Activated naive CD8-positive, alpha-beta T cell treated with anti-CD3 and anti-CD28 coated beads, Interleukin-2, amount 50 U/mL, for 24 hours (primary cell): ENCODE data around the gene TMEM14A.

ENCODE experiments used
- ATAC-seq: fragments of 150-1000 bp; cut with Tn5 transposase; one replicate; pipeline ENCODE4 v1.10.0; 2021
- DNase-seq: peaks from one replicate; pipeline ENCODE4 v3.0.0; 2021
- H3K27ac Mint-ChIP-seq: one replicate; pipeline ENCODE4 v1.8.0; 2021; ENCODE audit warnings: mild to moderate bottlenecking, mixed read lengths
- H3K27me3 Mint-ChIP-seq: one replicate; pipeline ENCODE4 v1.8.0; 2021; ENCODE audit warnings: mixed read lengths
- H3K36me3 Mint-ChIP-seq: one replicate; pipeline ENCODE4 v1.8.0; 2021; ENCODE audit warnings: low read depth, mixed read lengths
- H3K4me1 Mint-ChIP-seq: one replicate; pipeline ENCODE4 v1.8.0; 2021; ENCODE audit warnings: mixed read lengths
- H3K4me3 Mint-ChIP-seq: one replicate; pipeline ENCODE4 v1.8.0; 2021; ENCODE audit warnings: mild to moderate bottlenecking, moderate library complexity, mixed read lengths
- H3K9me3 Mint-ChIP-seq: one replicate; pipeline ENCODE4 v1.8.0; 2021; ENCODE audit warnings: mixed read lengths

The TMEM14A gene, protein sequence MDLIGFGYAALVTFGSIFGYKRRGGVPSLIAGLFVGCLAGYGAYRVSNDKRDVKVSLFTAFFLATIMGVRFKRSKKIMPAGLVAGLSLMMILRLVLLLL

GRCh38 chr6:52670502-52671409 lies at the start of gene TMEM14A:
Gene TMEM14A (plus strand): TSS chr6:52671113. CDS start chr6:52677103, 5,990 bp downstream.
- ATAC-seq (peak; percentile 99), DNase-seq (peak; percentile 94)
- Mint-ChIP-seq H3K4me3 (peak within 1 kb of the TSS; percentile 81), H3K27ac (peak within 1 kb of the TSS; percentile 82), H3K36me3 (peaks cover 2% of the 10 kb centered on the region), H3K4me1 (peaks cover 38% of the 10 kb centered on the region), H3K9me3 (no peaks in the 10 kb centered on the region), H3K27me3 (peaks cover 2% of the 10 kb centered on the region)

GRCh38 chr6:52621631-52622030 lies 49.3 kb upstream of the TMEM14A start:
- DNase-seq (no peak), ATAC-seq (no peak)
- no peaks in the 10 kb centered on the region for H3K36me3 Mint-ChIP-seq
- no peak overlapping the region for H3K4me3 Mint-ChIP-seq
- no peak overlapping the region for H3K27ac Mint-ChIP-seq
- no peaks in the 10 kb centered on the region for H3K9me3 Mint-ChIP-seq
- H3K4me1 Mint-ChIP-seq, result no peaks in the 10 kb centered on the region
- peaks cover 6% of the 10 kb centered on the region for H3K27me3 Mint-ChIP-seq

GRCh38 chr6:52622810-52623209 lies 48.1 kb upstream of the TMEM14A start:
- Mint-ChIP-seq H3K9me3 (no peaks in the 10 kb centered on the region), H3K4me1 (no peaks in the 10 kb centered on the region), H3K4me3 (no peak overlapping the region)

DNA sequence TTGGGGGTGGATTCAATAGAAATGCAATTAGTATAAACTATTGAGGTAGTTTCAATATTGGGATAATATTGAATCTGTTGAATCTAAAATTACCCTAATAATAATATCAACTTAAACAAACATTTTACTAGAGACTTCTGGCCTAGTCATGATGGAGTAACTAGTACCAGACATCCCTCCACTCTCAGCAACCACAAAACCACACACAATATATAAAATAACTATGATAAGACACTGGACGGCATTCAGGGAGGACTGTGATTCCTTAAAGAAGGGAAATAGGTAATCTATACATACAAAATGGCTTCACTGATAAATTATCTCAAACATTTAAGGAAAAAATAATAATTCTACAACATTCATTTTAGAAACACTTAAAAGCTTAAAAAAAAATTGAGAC lies 38.9 kb upstream of the TMEM14A start:
- no peaks in the 10 kb centered on the region for H3K36me3 Mint-ChIP-seq
- peaks cover 3% of the 10 kb centered on the region for H3K27me3 Mint-ChIP-seq
- H3K4me1 Mint-ChIP-seq, result peaks cover 9% of the 10 kb centered on the region
- no peak overlapping the region for H3K4me3 Mint-ChIP-seq
- no peaks in the 10 kb centered on the region for H3K9me3 Mint-ChIP-seq
- DNase-seq (no peak), ATAC-seq (no peak)
- no peak overlapping the region for H3K27ac Mint-ChIP-seq

More at GRCh38 chr6:52622810-52623209, 48.1 kb upstream of the TMEM14A start:
- H3K27ac Mint-ChIP-seq, result no peak overlapping the region
- H3K27me3 Mint-ChIP-seq, result peaks cover 6% of the 10 kb centered on the region
- no peak for ATAC-seq
- no peaks in the 10 kb centered on the region for H3K36me3 Mint-ChIP-seq
- DNase-seq, result no peak

DNA sequence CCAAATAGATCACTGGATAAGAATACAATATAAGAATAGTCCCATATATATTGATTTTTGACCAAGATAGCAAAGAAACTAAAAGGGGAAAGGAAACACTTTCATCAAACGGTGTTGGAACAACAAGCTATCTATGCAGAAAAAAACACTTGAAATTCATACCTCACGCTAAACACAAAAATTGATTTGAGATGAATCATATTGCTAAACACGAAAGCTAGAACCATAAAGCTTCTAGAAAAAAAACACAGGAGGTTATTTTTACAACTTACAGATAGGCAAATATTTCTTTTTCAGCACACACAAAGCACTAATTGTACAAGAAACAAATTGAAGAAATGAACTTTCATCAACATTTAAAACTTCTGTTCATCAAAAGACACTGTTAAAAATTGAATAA lies 36.7 kb upstream of the TMEM14A start:
- Mint-ChIP-seq H3K9me3 (no peaks in the 10 kb centered on the region), H3K36me3 (no peaks in the 10 kb centered on the region), H3K4me3 (no peak overlapping the region), H3K27me3 (peaks cover 5% of the 10 kb centered on the region), H3K27ac (no peak overlapping the region), H3K4me1 (peaks cover 9% of the 10 kb centered on the region)
- ATAC-seq (no peak), DNase-seq (no peak)

GRCh38 chr6:52635049-52635577 lies 35.8 kb upstream of the TMEM14A start:
- H3K36me3 Mint-ChIP-seq, result no peaks in the 10 kb centered on the region
- H3K27me3 Mint-ChIP-seq, result peaks cover 10% of the 10 kb centered on the region
- H3K9me3 Mint-ChIP-seq, result no peaks in the 10 kb centered on the region
- peak; percentile 36 for ATAC-seq
- H3K27ac Mint-ChIP-seq, result peak overlapping the region; percentile 64
- no peak for DNase-seq
- H3K4me1 Mint-ChIP-seq, result peaks cover 9% of the 10 kb centered on the region
- H3K4me3 Mint-ChIP-seq, result peak overlapping the region; percentile 3

DNA sequence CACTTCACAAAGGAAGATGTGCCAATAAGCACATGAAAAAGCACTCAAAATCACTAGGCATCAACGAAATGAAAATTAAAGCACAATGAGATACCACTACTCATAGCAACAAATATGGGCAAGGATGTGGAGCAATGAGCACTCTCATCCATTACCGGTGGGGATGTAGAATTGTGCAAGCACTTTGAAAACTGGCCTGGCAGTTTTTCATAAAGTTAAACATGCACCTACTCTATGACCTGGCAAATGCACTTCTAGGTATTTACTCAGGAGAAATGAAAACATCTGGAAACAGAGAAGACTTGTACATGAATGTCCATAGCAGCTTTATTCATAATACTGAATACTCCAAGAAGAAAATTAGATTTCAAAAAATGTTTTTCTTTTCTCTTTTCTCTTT lies 34.1 kb upstream of the TMEM14A start:
- Mint-ChIP-seq H3K27me3 (peaks cover 20% of the 10 kb centered on the region), H3K4me3 (no peak overlapping the region), H3K9me3 (no peaks in the 10 kb centered on the region), H3K36me3 (no peaks in the 10 kb centered on the region), H3K4me1 (peaks cover 13% of the 10 kb centered on the region), H3K27ac (no peak overlapping the region)
- DNase-seq (no peak), ATAC-seq (no peak)

DNA sequence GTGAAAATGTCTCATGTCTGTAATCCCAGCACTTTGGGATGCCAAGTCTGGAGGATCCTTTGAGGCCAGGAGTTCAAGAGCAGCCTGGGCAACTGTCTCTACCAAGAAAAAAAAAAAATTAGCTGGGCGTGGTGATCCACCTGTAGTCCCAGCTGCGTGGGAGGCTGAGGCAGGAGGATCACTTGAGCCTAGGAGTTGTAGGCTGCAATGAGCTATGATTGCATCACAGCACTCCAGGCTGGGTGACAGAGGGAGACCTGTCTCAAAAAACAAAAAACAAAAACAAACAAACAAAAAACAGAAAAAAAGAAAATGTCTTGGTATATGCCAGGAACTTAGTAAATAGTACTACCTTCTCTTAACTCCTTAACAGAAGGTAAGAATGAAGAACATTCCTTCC lies 31.4 kb upstream of the TMEM14A start:
- H3K27me3 Mint-ChIP-seq, result peaks cover 27% of the 10 kb centered on the region
- H3K27ac Mint-ChIP-seq, result no peak overlapping the region
- no peak for DNase-seq
- H3K9me3 Mint-ChIP-seq, result no peaks in the 10 kb centered on the region
- no peak for ATAC-seq
- H3K36me3 Mint-ChIP-seq, result no peaks in the 10 kb centered on the region
- peaks cover 14% of the 10 kb centered on the region for H3K4me1 Mint-ChIP-seq
- H3K4me3 Mint-ChIP-seq, result no peak overlapping the region

DNA sequence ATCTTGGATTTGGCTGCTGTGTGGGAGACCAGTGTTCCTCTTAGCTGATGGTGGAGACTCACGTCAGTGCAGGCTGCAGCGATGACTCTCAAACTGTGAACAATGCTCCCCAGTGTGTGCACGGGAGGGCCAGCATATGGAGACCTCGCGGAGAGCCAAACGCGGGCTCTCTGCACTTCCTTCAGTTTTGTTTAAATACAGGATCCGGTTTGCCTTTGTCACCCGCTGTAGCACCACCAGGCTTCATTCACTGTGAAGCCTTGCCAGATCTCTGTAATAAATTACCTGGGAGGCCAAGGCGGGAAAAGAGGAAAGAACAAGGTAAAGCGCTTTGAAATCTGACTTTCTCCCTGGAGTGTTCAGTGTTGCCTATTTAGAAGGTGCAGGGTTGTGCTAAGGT lies 30.7 kb upstream of the TMEM14A start:
- Mint-ChIP-seq H3K27me3 (peaks cover 27% of the 10 kb centered on the region), H3K4me3 (no peak overlapping the region), H3K4me1 (peaks cover 8% of the 10 kb centered on the region), H3K9me3 (no peaks in the 10 kb centered on the region), H3K27ac (no peak overlapping the region), H3K36me3 (no peaks in the 10 kb centered on the region)
- DNase-seq (no peak), ATAC-seq (no peak)

DNA sequence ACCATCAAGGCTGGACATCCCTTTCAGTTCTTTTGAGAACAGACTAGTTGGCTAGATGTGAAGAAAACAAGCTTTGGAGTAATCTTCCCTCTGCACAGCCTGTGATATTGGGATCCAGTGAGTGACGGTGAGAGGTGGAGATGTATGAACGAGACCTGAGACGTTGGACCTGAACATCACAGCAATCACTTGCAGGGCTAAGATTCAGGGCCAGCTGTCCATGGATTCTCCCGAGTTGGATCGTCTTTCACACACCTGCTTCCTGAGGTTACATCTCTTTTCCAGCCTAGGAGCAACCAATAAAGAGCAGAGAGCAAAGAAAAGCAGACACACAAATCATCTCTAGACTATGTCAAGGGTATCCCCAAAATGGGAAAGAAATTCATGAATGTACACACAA lies 30.0 kb upstream of the TMEM14A start:
- H3K27me3 Mint-ChIP-seq, result peaks cover 27% of the 10 kb centered on the region
- peaks cover 5% of the 10 kb centered on the region for H3K4me1 Mint-ChIP-seq
- H3K36me3 Mint-ChIP-seq, result no peaks in the 10 kb centered on the region
- H3K9me3 Mint-ChIP-seq, result no peaks in the 10 kb centered on the region
- DNase-seq (no peak), ATAC-seq (no peak)
- no peak overlapping the region for H3K27ac Mint-ChIP-seq
- H3K4me3 Mint-ChIP-seq, result no peak overlapping the region

- Mint-ChIP-seq H3K36me3 (no peaks in the 10 kb centered on the region), H3K4me3 (no peak overlapping the region), H3K27me3 (peaks cover 27% of the 10 kb centered on the region), H3K4me1 (peaks cover 5% of the 10 kb centered on the region), H3K27ac (no peak overlapping the region), H3K9me3 (no peaks in the 10 kb centered on the region)
- no peak for DNase-seq
- ATAC-seq, result no peak
Observed at GRCh38 chr6:52641388-52641787, 29.5 kb upstream of the TMEM14A start.

- ATAC-seq, result no peak
- H3K9me3 Mint-ChIP-seq, result no peaks in the 10 kb centered on the region
- H3K4me1 Mint-ChIP-seq, result peaks cover 5% of the 10 kb centered on the region
- no peak overlapping the region for H3K4me3 Mint-ChIP-seq
- peaks cover 27% of the 10 kb centered on the region for H3K27me3 Mint-ChIP-seq
- no peaks in the 10 kb centered on the region for H3K36me3 Mint-ChIP-seq
- H3K27ac Mint-ChIP-seq, result no peak overlapping the region
- no peak for DNase-seq
Observed at GRCh38 chr6:52641826-52642225, 29.1 kb upstream of the TMEM14A start.

DNA sequence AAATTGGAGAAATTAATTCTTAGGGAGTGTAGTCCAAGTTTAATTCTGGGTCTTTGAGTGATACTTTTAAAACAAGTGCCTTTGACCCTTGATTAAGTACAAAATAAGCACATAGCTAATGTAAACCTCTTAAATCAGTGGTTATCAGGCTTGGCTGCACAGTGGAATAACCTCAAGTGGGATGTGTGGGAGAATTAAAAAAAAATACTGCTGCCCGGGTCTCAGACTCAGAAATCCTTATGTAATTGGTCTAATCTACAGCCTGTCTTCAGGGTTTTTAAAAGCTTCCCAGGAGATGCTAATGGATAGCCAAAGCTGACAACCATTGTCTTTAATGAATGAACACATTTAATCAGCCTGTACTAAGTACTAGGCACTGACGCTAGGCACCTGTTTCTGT lies 28.5 kb upstream of the TMEM14A start:
- no peaks in the 10 kb centered on the region for H3K9me3 Mint-ChIP-seq
- H3K36me3 Mint-ChIP-seq, result no peaks in the 10 kb centered on the region
- no peak overlapping the region for H3K27ac Mint-ChIP-seq
- peaks cover 5% of the 10 kb centered on the region for H3K4me1 Mint-ChIP-seq
- H3K27me3 Mint-ChIP-seq, result peaks cover 27% of the 10 kb centered on the region
- H3K4me3 Mint-ChIP-seq, result no peak overlapping the region
- no peak for ATAC-seq
- no peak for DNase-seq

DNA sequence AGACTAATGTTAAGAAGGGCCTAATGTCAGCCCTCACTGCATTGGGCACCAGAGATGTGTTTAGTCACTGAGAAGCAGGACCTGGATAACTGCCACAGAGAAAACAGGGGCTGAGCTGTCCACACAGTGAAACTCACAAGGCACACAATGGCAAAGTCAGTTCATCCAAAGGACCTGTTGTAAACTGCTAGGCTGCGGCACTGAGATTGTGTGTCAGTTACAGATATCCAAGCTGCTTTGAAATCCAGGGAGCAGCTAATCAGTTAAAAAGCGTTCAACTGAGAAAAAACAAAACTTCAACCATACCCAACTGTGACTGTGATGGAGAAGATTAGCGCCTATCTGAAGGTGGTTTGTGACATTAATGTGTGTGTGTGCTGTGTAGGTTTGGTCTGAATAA lies 27.8 kb upstream of the TMEM14A start:
- no peak for ATAC-seq
- Mint-ChIP-seq H3K9me3 (no peaks in the 10 kb centered on the region), H3K36me3 (no peaks in the 10 kb centered on the region), H3K27ac (no peak overlapping the region), H3K27me3 (peaks cover 27% of the 10 kb centered on the region), H3K4me3 (no peak overlapping the region), H3K4me1 (peaks cover 5% of the 10 kb centered on the region)
- DNase-seq, result no peak

DNA sequence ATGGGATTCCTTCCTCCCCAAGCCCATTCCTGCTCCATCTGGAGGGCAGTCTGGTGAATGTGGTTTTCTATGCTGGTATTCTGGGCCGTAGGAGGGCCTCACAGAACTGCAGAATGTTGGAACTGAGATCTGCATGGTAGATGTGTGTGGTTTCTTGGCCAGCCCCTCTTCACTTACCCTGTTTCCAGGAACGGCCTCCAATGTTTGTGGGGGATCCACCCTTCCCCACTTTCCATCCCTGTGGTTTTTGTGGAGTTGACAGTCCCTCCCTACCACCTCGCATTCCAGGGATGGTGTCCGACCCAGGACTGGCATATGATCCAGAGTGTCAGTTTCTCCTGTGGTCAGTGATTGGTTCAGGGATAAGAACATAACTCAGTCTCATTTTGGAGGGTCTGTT lies 26.7 kb upstream of the TMEM14A start:
- peaks cover 25% of the 10 kb centered on the region for H3K27me3 Mint-ChIP-seq
- ATAC-seq, result no peak
- no peak overlapping the region for H3K4me3 Mint-ChIP-seq
- H3K27ac Mint-ChIP-seq, result no peak overlapping the region
- H3K9me3 Mint-ChIP-seq, result no peaks in the 10 kb centered on the region
- no peak for DNase-seq
- H3K36me3 Mint-ChIP-seq, result no peaks in the 10 kb centered on the region
- peaks cover 5% of the 10 kb centered on the region for H3K4me1 Mint-ChIP-seq
